Epithelial cell of esophagus (primary cell): ENCODE data around the gene MAN1C1.

Experiments
- DNase-seq: peaks from one replicate; pipeline ENCODE4 v3.0.0; 2010; ENCODE audit warnings: low read depth
- H3K4me3 ChIP-seq: 2 replicates; pipeline ENCODE4 v1.5.1; 2011; ENCODE audit warnings: mild to moderate bottlenecking, low read length, control low read depth
- CTCF ChIP-seq: IDR thresholded peaks from 2 replicates; pipeline ENCODE4 v1.5.1; 2011; ENCODE audit warnings: low read depth, mild to moderate bottlenecking, low read length, control low read depth, inconsistent platforms; ENCODE audit not compliant: insufficient read depth; ENCODE audit errors: missing control alignments

The MAN1C1 gene

GRCh38 chr1:25779388-25779787 is 162.8 kb downstream of the MAN1C1 start:
- no peak for TF ChIP-seq CTCF
- H3K4me3 ChIP-seq: no peak overlapping the region
- no peak for DNase-seq

GRCh38 chr1:25779894-25780293 is 163.3 kb downstream of the MAN1C1 start:
- H3K4me3 ChIP-seq: no peak overlapping the region
- DNase-seq: no peak
- TF ChIP-seq CTCF: no peak

- peak; percentile 42 for DNase-seq
- no peak overlapping the region for H3K4me3 ChIP-seq
- TF ChIP-seq CTCF: no peak
Observed at GRCh38 chr1:25780318-25781129, 163.9 kb downstream of the MAN1C1 start.

- H3K4me3 ChIP-seq: no peak overlapping the region
- DNase-seq: no peak
- TF ChIP-seq CTCF: no peak
Observed at GRCh38 chr1:25781130-25781433, 164.5 kb downstream of the MAN1C1 start.

GRCh38 chr1:25782608-25783201 is 166.1 kb downstream of the MAN1C1 start:
- DNase-seq: no peak
- no peak for TF ChIP-seq CTCF
- no peak overlapping the region for H3K4me3 ChIP-seq

- no peak overlapping the region for H3K4me3 ChIP-seq
- no peak for TF ChIP-seq CTCF
- no peak for DNase-seq
Observed at GRCh38 chr1:25784575-25785051, 168.0 kb downstream of the MAN1C1 start.
